ENCODE results near the gene MANBA.

MANBA gene

GRCh38 chr4:102608190-102608589 is 152.6 kb downstream of the MANBA start:
- ChIA-PET POLR2A (no interaction called here), CTCF (interaction anchor here (1.4 kb wide), 1 partner anchor 178 kb away, joined by 3 read pairs; no protein-coding TSS in a partner anchor)
- Histone ChIP-seq H3K4me1 (ENCODE audit: control insufficient read depth, insufficient read depth, low read length) (no peaks in the 10 kb centered on the region), H3K4me3 (ENCODE audit: low read depth, low read length) (no peak overlapping the region), H3K27ac (ENCODE audit: extremely low read depth, low read depth, low read length) (no peak overlapping the region), H3K36me3 (ENCODE audit: control insufficient read depth in 2 of 2, insufficient read depth in 1 of 2, low read length in 2 of 2) (peaks cover 9 to 61% of the 10 kb centered on the region in 2 experiments; a peak in 2 of 3 replicates), H3K9me3 (ENCODE audit: control insufficient read depth, insufficient read depth, low read depth, low read length) (no peaks in the 10 kb centered on the region)
- TF ChIP-seq GLIS2 (tag by site-specific recombination; IDR thresholded peaks at IDR 0.05), result no peak
- TF ChIP-seq ZNF777 (tag by site-specific recombination; IDR thresholded peaks at IDR 0.05; ENCODE audit: borderline replicate concordance), result no peak
- TF ChIP-seq SP7 (tag by site-specific recombination; IDR thresholded peaks at IDR 0.05), result no peak
- no peak for TF ChIP-seq ZNF140 (tag by site-specific recombination; IDR thresholded peaks at IDR 0.05)
- TF ChIP-seq ZNF621 (tag by site-specific recombination; IDR thresholded peaks at IDR 0.05), result no peak
- TF ChIP-seq WT1 (tag by site-specific recombination; IDR thresholded peaks at IDR 0.05), result no peak
- TF ChIP-seq KLF16 (tag by site-specific recombination; IDR thresholded peaks at IDR 0.05), result no peak
- TF ChIP-seq ZNF248 (tag by site-specific recombination; IDR thresholded peaks at IDR 0.05), result no peak
- TF ChIP-seq ZNF426 (tag by site-specific recombination; IDR thresholded peaks at IDR 0.05), result no peak
- TF ChIP-seq ZNF514 (tag by site-specific recombination; IDR thresholded peaks at IDR 0.05), result no peak
- no peak for TF ChIP-seq ZNF561 (tag by site-specific recombination; IDR thresholded peaks at IDR 0.05; ENCODE audit: borderline replicate concordance)
- no peak for TF ChIP-seq ZNF707 (tag by site-specific recombination; IDR thresholded peaks at IDR 0.05)
- no peak for TF ChIP-seq ZNF146 (tag by site-specific recombination; IDR thresholded peaks at IDR 0.05)
- TF ChIP-seq CTCF (tag by site-specific recombination; IDR thresholded peaks at IDR 0.05), result no peak
- TF ChIP-seq ZNF747 (tag by site-specific recombination; IDR thresholded peaks at IDR 0.05), result no peak
- TF ChIP-seq RBAK (tag by site-specific recombination; IDR thresholded peaks at IDR 0.05), result no peak
- no peak for TF ChIP-seq ZFP37 (tag by site-specific recombination; IDR thresholded peaks at IDR 0.05)
- TF ChIP-seq ZNF610 (tag by site-specific recombination; IDR thresholded peaks at IDR 0.05; ENCODE audit: borderline replicate concordance), result no peak

GRCh38 chr4:102606846-102607450 is 153.8 kb downstream of the MANBA start:
- no peak overlapping the region for H3K27ac ChIP-seq (ENCODE audit: extremely low read depth, low read depth, low read length)
- H3K4me3 ChIP-seq (ENCODE audit: low read depth, low read length), result no peak overlapping the region
- H3K9me3 ChIP-seq (ENCODE audit: control insufficient read depth, insufficient read depth, low read depth, low read length), result no peaks in the 10 kb centered on the region
- CTCF ChIA-PET, result interaction anchor here (1.2 kb wide), 1 partner anchor 106 kb away, joined by 3 read pairs; no protein-coding TSS in a partner anchor
- TF ChIP-seq ZNF670 (tag by site-specific recombination; IDR thresholded peaks at IDR 0.05; ENCODE audit: low read depth) (no peak), ZNF10 (tag by site-specific recombination; IDR thresholded peaks at IDR 0.05) (no peak), TSHZ1 (tag by site-specific recombination; IDR thresholded peaks at IDR 0.05; ENCODE audit: borderline replicate concordance) (no peak), SETDB1 (IDR thresholded peaks at IDR 0.05; ENCODE audit: insufficient read length, low read length) (no peak), ZBTB44 (tag by site-specific recombination; IDR thresholded peaks at IDR 0.05) (no peak), ZNF211 (tag by site-specific recombination; IDR thresholded peaks at IDR 0.05; ENCODE audit: low read depth) (no peak), ZNF311 (tag by site-specific recombination; IDR thresholded peaks at IDR 0.05; ENCODE audit: borderline replicate concordance) (no peak), ZNF785 (tag by site-specific recombination; IDR thresholded peaks at IDR 0.05) (no peak), ZNF76 (tag by site-specific recombination; IDR thresholded peaks at IDR 0.05; ENCODE audit: borderline replicate concordance, low read depth) (no peak), ZNF549 (tag by site-specific recombination; IDR thresholded peaks at IDR 0.05) (no peak)
- H3K36me3 ChIP-seq (ENCODE audit: control insufficient read depth in 2 of 2, insufficient read depth in 1 of 2, low read length in 2 of 2), result peaks cover 9 to 50% of the 10 kb centered on the region in 2 experiments; a peak in 2 of 3 replicates
- no peaks in the 10 kb centered on the region for H3K4me1 ChIP-seq (ENCODE audit: control insufficient read depth, insufficient read depth, low read length)
- POLR2A ChIA-PET, result no interaction called here
